Measurements from ENCODE around the gene MICB.
A peak's percentile ranks its signal among the peaks of the same experiment; 100 is the strongest.
"Not testable (repeated sequence)": the region's sequence is repeated elsewhere in the genome, so short reads cannot be mapped to it uniquely, and the experiment has no call there.

Gene MICB

GRCh38 chr6:31485055-31485454, 12.9 kb upstream of the MICB start:
- Histone ChIP-seq H3K4me3 (ENCODE audit: insufficient read depth, low read depth, low read length) (no peak overlapping the region), H3K27ac (ENCODE audit: insufficient read depth, low read depth, low read length, poor library complexity, severe bottlenecking) (no peak overlapping the region), H3K27me3 (ENCODE audit: control insufficient read depth, insufficient read depth, low read length, poor library complexity, severe bottlenecking) (no peaks in the 10 kb centered on the region), H3K9me3 (ENCODE audit: control insufficient read depth, low read length) (no peaks in the 10 kb centered on the region), H3K36me3 (ENCODE audit: control insufficient read depth, insufficient read depth, low read length) (no peaks in the 10 kb centered on the region), H3K4me1 (ENCODE audit: control insufficient read depth, insufficient read depth, low read length) (no peaks in the 10 kb centered on the region)
- WGBS, 2 experiments, result 92 to 93% methylated on average over 1 of the region's 1 CpG

DNA sequence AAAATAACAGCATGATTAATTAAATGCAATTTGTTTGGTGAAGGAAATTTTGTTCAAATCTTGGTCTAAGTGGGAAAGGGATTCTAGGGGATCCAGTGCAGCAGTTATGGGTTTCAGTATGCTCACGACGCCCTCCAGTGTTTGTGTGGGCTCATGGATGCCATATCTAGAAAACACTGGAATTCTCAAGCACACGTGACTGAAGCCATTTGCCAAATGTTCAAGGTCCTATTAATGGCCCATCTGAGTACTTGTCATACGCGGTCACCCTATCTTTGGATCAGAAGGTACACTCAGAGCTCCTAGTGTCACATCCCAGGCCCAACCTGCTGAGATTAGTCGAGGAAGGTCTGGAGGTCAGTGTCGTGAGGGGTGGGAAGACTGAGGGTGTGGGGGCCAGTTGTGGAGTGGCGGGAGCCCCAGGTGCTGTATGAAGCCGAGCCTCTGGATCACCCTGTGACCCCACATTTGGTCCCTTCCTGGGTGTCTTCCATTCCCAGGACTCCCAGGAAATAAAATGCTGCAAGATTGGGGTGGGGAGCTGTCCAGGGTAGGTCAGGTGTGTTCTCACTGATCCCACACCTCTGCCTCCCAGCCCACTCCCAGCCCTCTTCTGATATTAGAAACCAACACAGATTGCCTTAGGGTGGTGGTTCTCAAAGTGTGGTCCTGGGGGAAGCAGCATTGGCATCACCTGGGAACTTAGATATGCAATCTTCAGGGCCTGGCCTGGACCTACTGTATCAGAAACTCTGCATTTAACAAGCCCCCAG, 11.7 kb upstream of the MICB start:
- H3K27ac ChIP-seq (ENCODE audit: insufficient read depth, low read depth, low read length, poor library complexity, severe bottlenecking), result not testable (repeated sequence)

GRCh38 chr6:31487674-31488073, 10.3 kb upstream of the MICB start:
- H3K9me3 ChIP-seq (ENCODE audit: control insufficient read depth, low read length); H3K27me3 ChIP-seq (ENCODE audit: control insufficient read depth, insufficient read depth, low read length, poor library complexity, severe bottlenecking); H3K36me3 ChIP-seq (ENCODE audit: control insufficient read depth, insufficient read depth, low read length); H3K4me1 ChIP-seq (ENCODE audit: control insufficient read depth, insufficient read depth, low read length); H3K4me3 ChIP-seq (ENCODE audit: insufficient read depth, low read depth, low read length); H3K27ac ChIP-seq (ENCODE audit: insufficient read depth, low read depth, low read length, poor library complexity, severe bottlenecking): not testable (repeated sequence)
- WGBS, 2 experiments, result 87 to 90% methylated on average over 5 to 6 of the region's 6 CpGs

More for the DNA sequence above, 11.7 kb upstream of the MICB start:
- not testable (repeated sequence) for H3K4me3 ChIP-seq (ENCODE audit: insufficient read depth, low read depth, low read length); H3K4me1 ChIP-seq (ENCODE audit: control insufficient read depth, insufficient read depth, low read length); H3K27me3 ChIP-seq (ENCODE audit: control insufficient read depth, insufficient read depth, low read length, poor library complexity, severe bottlenecking); H3K36me3 ChIP-seq (ENCODE audit: control insufficient read depth, insufficient read depth, low read length); H3K9me3 ChIP-seq (ENCODE audit: control insufficient read depth, low read length)
- WGBS, 2 experiments, result no CpG with 5 or more reads among the region's 9 CpGs

DNA sequence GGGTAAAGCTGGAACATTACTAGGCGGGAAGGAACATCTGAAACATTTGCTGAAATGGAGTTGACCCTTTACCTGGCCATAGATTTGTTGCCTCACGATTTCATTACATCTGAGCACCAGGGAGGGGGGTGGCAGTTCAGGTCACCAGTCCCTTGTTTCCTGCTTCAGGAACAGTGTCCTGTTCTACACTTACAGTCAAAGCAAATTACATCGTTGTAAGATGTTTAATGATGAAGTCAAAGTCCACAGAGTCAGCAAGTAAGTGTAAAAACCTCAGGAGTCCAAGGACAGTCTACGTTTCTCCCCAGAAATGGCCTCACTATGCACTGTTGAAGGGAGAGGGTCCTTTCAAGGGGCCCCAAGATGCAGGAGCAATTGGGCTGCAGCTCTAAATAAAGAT, 8.9 kb upstream of the MICB start:
- H3K4me1 ChIP-seq (ENCODE audit: control insufficient read depth, insufficient read depth, low read length), result no peaks in the 10 kb centered on the region
- H3K36me3 ChIP-seq (ENCODE audit: control insufficient read depth, insufficient read depth, low read length), result no peaks in the 10 kb centered on the region
- H3K27me3 ChIP-seq (ENCODE audit: control insufficient read depth, insufficient read depth, low read length, poor library complexity, severe bottlenecking), result peaks cover 8% of the 10 kb centered on the region
- no peak overlapping the region for H3K27ac ChIP-seq (ENCODE audit: insufficient read depth, low read depth, low read length, poor library complexity, severe bottlenecking)
- WGBS, 2 experiments, result 90 to 92% methylated on average over 4 of the region's 4 CpGs
- no peak overlapping the region for H3K4me3 ChIP-seq (ENCODE audit: insufficient read depth, low read depth, low read length)
- no peaks in the 10 kb centered on the region for H3K9me3 ChIP-seq (ENCODE audit: control insufficient read depth, low read length)

GRCh38 chr6:31490115-31490873, 7.7 kb upstream of the MICB start:
- no peaks in the 10 kb centered on the region for H3K4me1 ChIP-seq (ENCODE audit: control insufficient read depth, insufficient read depth, low read length)
- no peak overlapping the region for H3K27ac ChIP-seq (ENCODE audit: insufficient read depth, low read depth, low read length, poor library complexity, severe bottlenecking)
- H3K4me3 ChIP-seq (ENCODE audit: insufficient read depth, low read depth, low read length), result no peak overlapping the region
- H3K27me3 ChIP-seq (ENCODE audit: control insufficient read depth, insufficient read depth, low read length, poor library complexity, severe bottlenecking), result peaks cover 20% of the 10 kb centered on the region
- H3K9me3 ChIP-seq (ENCODE audit: control insufficient read depth, low read length), result no peaks in the 10 kb centered on the region
- no peaks in the 10 kb centered on the region for H3K36me3 ChIP-seq (ENCODE audit: control insufficient read depth, insufficient read depth, low read length)
- 85% methylated on average over 16 of the region's 16 CpGs for WGBS, 2 experiments

- H3K4me3 ChIP-seq (ENCODE audit: insufficient read depth, low read depth, low read length), result peak overlapping the region; percentile 51
- H3K27ac ChIP-seq (ENCODE audit: insufficient read depth, low read depth, low read length, poor library complexity, severe bottlenecking); H3K9me3 ChIP-seq (ENCODE audit: control insufficient read depth, low read length); H3K4me1 ChIP-seq (ENCODE audit: control insufficient read depth, insufficient read depth, low read length); H3K36me3 ChIP-seq (ENCODE audit: control insufficient read depth, insufficient read depth, low read length): not testable (repeated sequence)
- 6 to 8% methylated on average over 2 of the region's 2 CpGs for WGBS, 2 experiments
- H3K27me3 ChIP-seq (ENCODE audit: control insufficient read depth, insufficient read depth, low read length, poor library complexity, severe bottlenecking), result peaks cover 53% of the 10 kb centered on the region
Measured at GRCh38 chr6:31493550-31493874, 4.4 kb upstream of the MICB start.

DNA sequence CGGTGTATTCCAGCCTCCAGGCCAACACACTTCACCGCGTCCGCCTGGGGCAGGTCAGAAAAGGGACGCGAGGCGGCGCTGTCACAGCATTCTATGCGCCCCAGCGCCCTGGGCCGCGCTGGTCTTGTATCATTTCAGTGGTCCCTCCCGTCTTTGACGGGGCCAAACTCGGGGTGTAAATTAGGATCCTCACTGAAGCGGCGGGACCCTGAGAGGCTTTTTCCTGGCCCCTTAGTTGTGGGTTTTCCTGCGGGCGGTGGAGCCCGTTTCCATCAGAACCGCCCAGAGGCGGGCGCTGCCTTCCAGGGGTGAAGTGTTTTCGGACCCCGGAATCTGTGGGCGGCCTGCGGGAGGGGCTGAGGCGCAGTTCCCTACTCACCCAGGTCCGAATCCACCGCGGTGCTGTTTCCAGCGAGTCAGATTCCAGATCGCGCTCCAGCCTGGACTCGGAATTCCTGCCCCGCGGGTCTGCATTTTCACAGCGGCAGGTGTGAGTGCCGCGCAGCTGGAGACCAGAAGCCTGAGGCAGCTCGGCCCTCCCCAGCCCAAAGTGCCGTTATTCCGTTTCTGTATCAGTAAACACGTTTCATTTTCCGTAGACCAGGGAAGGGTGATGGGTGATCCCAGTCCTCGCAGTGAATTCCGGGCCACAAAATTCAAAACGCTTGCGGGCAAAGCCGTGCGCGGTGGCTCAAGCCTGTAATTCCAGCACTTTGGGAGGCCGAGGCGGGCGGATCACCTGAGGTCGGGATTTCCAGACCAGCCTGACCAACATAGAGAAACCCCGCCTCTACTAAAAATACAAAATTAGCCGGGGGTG, 3.9 kb upstream of the MICB start:
- Histone ChIP-seq H3K4me1 (ENCODE audit: control insufficient read depth, insufficient read depth, low read length) (no peaks in the 10 kb centered on the region), H3K4me3 (ENCODE audit: insufficient read depth, low read depth, low read length) (peak overlapping the region; percentile 51), H3K27me3 (ENCODE audit: control insufficient read depth, insufficient read depth, low read length, poor library complexity, severe bottlenecking) (peaks cover 58% of the 10 kb centered on the region), H3K9me3 (ENCODE audit: control insufficient read depth, low read length) (no peaks in the 10 kb centered on the region), H3K27ac (ENCODE audit: insufficient read depth, low read depth, low read length, poor library complexity, severe bottlenecking) (no peak overlapping the region), H3K36me3 (ENCODE audit: control insufficient read depth, insufficient read depth, low read length) (no peaks in the 10 kb centered on the region)
- WGBS, 2 experiments, result 0 to 1% methylated on average over 58 of the region's 58 CpGs

GRCh38 chr6:31495580-31495979, 2.4 kb upstream of the MICB start:
- H3K4me3 ChIP-seq (ENCODE audit: insufficient read depth, low read depth, low read length), result no peak overlapping the region
- no peaks in the 10 kb centered on the region for H3K36me3 ChIP-seq (ENCODE audit: control insufficient read depth, insufficient read depth, low read length)
- H3K4me1 ChIP-seq (ENCODE audit: control insufficient read depth, insufficient read depth, low read length), result no peaks in the 10 kb centered on the region
- peaks cover 70% of the 10 kb centered on the region for H3K27me3 ChIP-seq (ENCODE audit: control insufficient read depth, insufficient read depth, low read length, poor library complexity, severe bottlenecking)
- no peak overlapping the region for H3K27ac ChIP-seq (ENCODE audit: insufficient read depth, low read depth, low read length, poor library complexity, severe bottlenecking)
- H3K9me3 ChIP-seq (ENCODE audit: control insufficient read depth, low read length), result no peaks in the 10 kb centered on the region
- WGBS, 2 experiments, result 79 to 92% methylated on average over 2 of the region's 2 CpGs

GRCh38 chr6:31496826-31497225, 1.1 kb upstream of the MICB start:
- H3K4me3 ChIP-seq (ENCODE audit: insufficient read depth, low read depth, low read length); H3K36me3 ChIP-seq (ENCODE audit: control insufficient read depth, insufficient read depth, low read length); H3K4me1 ChIP-seq (ENCODE audit: control insufficient read depth, insufficient read depth, low read length); H3K9me3 ChIP-seq (ENCODE audit: control insufficient read depth, low read length); H3K27ac ChIP-seq (ENCODE audit: insufficient read depth, low read depth, low read length, poor library complexity, severe bottlenecking): not testable (repeated sequence)
- WGBS, 2 experiments, result 63 to 66% methylated on average over 4 of the region's 4 CpGs
- H3K27me3 ChIP-seq (ENCODE audit: control insufficient read depth, insufficient read depth, low read length, poor library complexity, severe bottlenecking), result peaks cover 70% of the 10 kb centered on the region

- H3K36me3 ChIP-seq (ENCODE audit: control insufficient read depth, insufficient read depth, low read length), result no peaks in the 10 kb centered on the region
- no peak overlapping the region for H3K27ac ChIP-seq (ENCODE audit: insufficient read depth, low read depth, low read length, poor library complexity, severe bottlenecking)
- H3K4me3 ChIP-seq (ENCODE audit: insufficient read depth, low read depth, low read length), result peak overlapping the region; percentile 35
- H3K9me3 ChIP-seq (ENCODE audit: control insufficient read depth, low read length), result no peaks in the 10 kb centered on the region
- peaks cover 65% of the 10 kb centered on the region for H3K27me3 ChIP-seq (ENCODE audit: control insufficient read depth, insufficient read depth, low read length, poor library complexity, severe bottlenecking)
- 3 to 5% methylated on average over 21 of the region's 21 CpGs for WGBS, 2 experiments
- H3K4me1 ChIP-seq (ENCODE audit: control insufficient read depth, insufficient read depth, low read length), result no peaks in the 10 kb centered on the region
Measured at GRCh38 chr6:31498748-31499147, 803 bp downstream of the MICB start.

All from ectodermal cell (in vitro differentiated cells).